Astrocyte (in vitro differentiated cells and primary cell): ENCODE data around the gene GREM1.

ENCODE experiments used
- CTCF ChIP-seq: IDR thresholded peaks from 2 replicates; pipeline ENCODE4 v1.5.1; 2011; ENCODE audit warnings: low read depth, mild to moderate bottlenecking, inconsistent platforms, low read length, moderate library complexity; ENCODE audit not compliant: insufficient read depth
- EZH2 ChIP-seq: IDR thresholded peaks from 2 replicates; pipeline ENCODE4 v1.6.1; 2012; ENCODE audit warnings: mild to moderate bottlenecking, low read length, inconsistent platforms; ENCODE audit not compliant: insufficient read depth

- no peak for TF ChIP-seq CTCF
- TF ChIP-seq EZH2, result no peak
These were observed 19.5 kb downstream of the GREM1 start for GRCh38 chr15:32737304-32737703.
